ENCODE data around the gene SETD9. TPM values are rescaled to one million over a fixed set of nuclear protein-coding genes. Genes with fewer than 3 reads are reported as not detected.

The SETD9 gene
- total RNA-seq, 2 experiments from 2014 or later: 6.7 to 13.3 TPM

GRCh38 chr5:56951946-56952691 is 42.7 kb downstream of the SETD9 start, which contains the start of gene MIER3:
MIER3 (minus strand) TSS chr5:56952123; CDS start chr5:56952102, 21 bp downstream.
- peak; percentile 85 for DNase-seq (ENCODE audit: low spot score)
- H3K4me3 ChIP-seq (ENCODE audit: low read depth, low read length, poor library complexity, severe bottlenecking): peak within 1 kb of the TSS; percentile 96
- H3K4me1 ChIP-seq (ENCODE audit: insufficient read depth, low read length, poor library complexity, severe bottlenecking): peaks cover 16% of the 10 kb centered on the region
- no peaks in the 10 kb centered on the region for H3K9me2 ChIP-seq (ENCODE audit: insufficient read depth, low read length)
- peaks cover 24% of the 10 kb centered on the region for H3K36me3 ChIP-seq (ENCODE audit: insufficient read depth, low read length)
- peak within 1 kb of the TSS; percentile 42 for H3K27ac ChIP-seq (ENCODE audit: low read depth, low read length, poor library complexity, severe bottlenecking)
- CTCF ChIA-PET (ENCODE audit: unreplicated experiment): no interaction called here
- H3K4me2 ChIP-seq (ENCODE audit: low read length): peak within 1 kb of the TSS; percentile 89
- H3K79me2 ChIP-seq (ENCODE audit: insufficient read depth, low read depth, low read length): peaks cover 10% of the 10 kb centered on the region; the same call in 1 of the 2 replicates
- TF ChIP-seq, protein P1, sequence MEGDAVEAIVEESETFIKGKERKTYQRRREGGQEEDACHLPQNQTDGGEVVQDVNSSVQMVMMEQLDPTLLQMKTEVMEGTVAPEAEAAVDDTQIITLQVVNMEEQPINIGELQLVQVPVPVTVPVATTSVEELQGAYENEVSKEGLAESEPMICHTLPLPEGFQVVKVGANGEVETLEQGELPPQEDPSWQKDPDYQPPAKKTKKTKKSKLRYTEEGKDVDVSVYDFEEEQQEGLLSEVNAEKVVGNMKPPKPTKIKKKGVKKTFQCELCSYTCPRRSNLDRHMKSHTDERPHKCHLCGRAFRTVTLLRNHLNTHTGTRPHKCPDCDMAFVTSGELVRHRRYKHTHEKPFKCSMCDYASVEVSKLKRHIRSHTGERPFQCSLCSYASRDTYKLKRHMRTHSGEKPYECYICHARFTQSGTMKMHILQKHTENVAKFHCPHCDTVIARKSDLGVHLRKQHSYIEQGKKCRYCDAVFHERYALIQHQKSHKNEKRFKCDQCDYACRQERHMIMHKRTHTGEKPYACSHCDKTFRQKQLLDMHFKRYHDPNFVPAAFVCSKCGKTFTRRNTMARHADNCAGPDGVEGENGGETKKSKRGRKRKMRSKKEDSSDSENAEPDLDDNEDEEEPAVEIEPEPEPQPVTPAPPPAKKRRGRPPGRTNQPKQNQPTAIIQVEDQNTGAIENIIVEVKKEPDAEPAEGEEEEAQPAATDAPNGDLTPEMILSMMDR (conservative IDR thresholded peaks at IDR 0.05; ENCODE audit: low read length): no peak
- TF ChIP-seq EZH2phosphoT487 (IDR thresholded peaks at IDR 0.05; ENCODE audit: borderline replicate concordance, low read depth, low read length): no peak
- peaks cover 7% of the 10 kb centered on the region; the same call in 1 of the 2 replicates for H4K20me1 ChIP-seq (ENCODE audit: insufficient read depth, low read length)
- no TSS peak for BruUV-seq (replicated peaks)
- intact Hi-C loops (cut with micrococcal nuclease; ENCODE audit: unreplicated experiment): loop anchor here (1.0 to 5.0 kb wide), 3 partner anchors 43 to 270 kb away; partner anchors contain the start of gene SETD9
- H3K9me3 ChIP-seq (ENCODE audit: low read length): no peaks in the 10 kb centered on the region
- H2AFZ ChIP-seq (ENCODE audit: low read length): peak within 1 kb of the TSS; percentile 86
- POLR2A ChIA-PET: no interaction called here

- Histone ChIP-seq H3K27ac (ENCODE audit: low read depth, low read length, poor library complexity, severe bottlenecking) (no peak overlapping the region), H3K4me3 (ENCODE audit: low read depth, low read length, poor library complexity, severe bottlenecking) (no peak overlapping the region), H3K36me3 (ENCODE audit: insufficient read depth, low read length) (peaks cover 7% of the 10 kb centered on the region; the same call in 1 of the 2 replicates), H3K9me2 (ENCODE audit: insufficient read depth, low read length) (no peaks in the 10 kb centered on the region), H3K79me2 (ENCODE audit: insufficient read depth, low read depth, low read length) (peaks cover 10% of the 10 kb centered on the region; the same call in 1 of the 2 replicates), H3K4me1 (ENCODE audit: insufficient read depth, low read length, poor library complexity, severe bottlenecking) (peaks cover 16% of the 10 kb centered on the region), H4K20me1 (ENCODE audit: insufficient read depth, low read length) (peaks cover 7% of the 10 kb centered on the region; the same call in 1 of the 2 replicates), H3K9me3 (ENCODE audit: low read length) (no peaks in the 10 kb centered on the region), H3K4me2 (ENCODE audit: low read length) (no peak overlapping the region), H2AFZ (ENCODE audit: low read length) (no peak overlapping the region)
- ChIA-PET POLR2A (interaction anchor here (0.7 to 1.1 kb wide), 2 partner anchors 121 to 352 kb away, joined by 3 read pairs; no protein-coding TSS in a partner anchor), CTCF (ENCODE audit: unreplicated experiment) (no interaction called here)
- no peak for DNase-seq (ENCODE audit: low spot score)
- no TSS peak for BruUV-seq (replicated peaks)
- intact Hi-C loops (cut with micrococcal nuclease; ENCODE audit: unreplicated experiment): loop anchor here (5.0 kb wide), 1 partner anchor 268 kb away; no protein-coding TSS in a partner anchor
- TF ChIP-seq, protein P1 (conservative IDR thresholded peaks at IDR 0.05; ENCODE audit: low read length): no peak
- no peak for TF ChIP-seq EZH2phosphoT487 (IDR thresholded peaks at IDR 0.05; ENCODE audit: borderline replicate concordance, low read depth, low read length)
Observed at GRCh38 chr5:56954262-56954661, 44.9 kb downstream of the SETD9 start.

DNA sequence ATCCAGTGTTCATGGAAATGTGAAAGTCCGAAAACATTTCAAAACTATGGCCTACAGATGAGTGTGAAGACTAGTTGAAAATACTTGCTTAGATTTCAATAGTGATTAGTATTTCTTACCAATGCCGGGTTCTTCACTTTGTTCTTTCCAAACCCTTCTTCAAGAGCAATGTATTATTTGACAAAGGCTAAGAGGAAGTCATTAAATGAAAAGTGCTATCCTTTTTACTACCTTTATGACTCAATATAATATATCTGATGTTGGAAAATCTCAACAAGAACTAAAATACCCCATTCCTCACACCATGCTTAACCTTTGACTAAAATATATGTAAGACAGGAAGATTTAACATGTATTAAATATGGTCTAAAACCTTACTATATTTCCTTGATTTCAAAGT is 49.2 kb downstream of the SETD9 start:
- Histone ChIP-seq H3K27ac (ENCODE audit: low read depth, low read length, poor library complexity, severe bottlenecking) (no peak overlapping the region), H3K4me2 (ENCODE audit: low read length) (no peak overlapping the region), H3K4me1 (ENCODE audit: insufficient read depth, low read length, poor library complexity, severe bottlenecking) (no peaks in the 10 kb centered on the region), H3K36me3 (ENCODE audit: insufficient read depth, low read length) (no peaks in the 10 kb centered on the region), H2AFZ (ENCODE audit: low read length) (no peak overlapping the region), H3K4me3 (ENCODE audit: low read depth, low read length, poor library complexity, severe bottlenecking) (no peak overlapping the region), H4K20me1 (ENCODE audit: insufficient read depth, low read length) (no peaks in the 10 kb centered on the region), H3K79me2 (ENCODE audit: insufficient read depth, low read depth, low read length) (no peaks in the 10 kb centered on the region), H3K9me3 (ENCODE audit: low read length) (no peaks in the 10 kb centered on the region), H3K9me2 (ENCODE audit: insufficient read depth, low read length) (no peaks in the 10 kb centered on the region)
- CTCF ChIA-PET (ENCODE audit: unreplicated experiment): no interaction called here
- no TSS peak for BruUV-seq (replicated peaks)
- POLR2A ChIA-PET: no interaction called here
- intact Hi-C loops (cut with micrococcal nuclease; ENCODE audit: unreplicated experiment): no loop called here
- TF ChIP-seq, protein P1 (conservative IDR thresholded peaks at IDR 0.05; ENCODE audit: low read length): no peak
- TF ChIP-seq EZH2phosphoT487 (IDR thresholded peaks at IDR 0.05; ENCODE audit: borderline replicate concordance, low read depth, low read length): no peak
- no peak for DNase-seq (ENCODE audit: low spot score)
